ENCODE data around the gene KDELR3. TPM values are rescaled to one million over a fixed set of nuclear protein-coding genes. Genes with fewer than 3 reads are reported as not detected.
A peak's percentile ranks its signal among the peaks of the same experiment; 100 is the strongest.

The KDELR3 gene
- total and polyA plus RNA-seq, 2 of the 8 experiments (the other 6 are each of a cell fraction or from before 2014, with no cell fraction given), result 7.9 to 13.0 TPM

- H3K27me3 ChIP-seq (replicated peaks in 1 of 4; ENCODE audit: control insufficient read depth in 3 of 4, extremely low read depth in 1 of 4, insufficient read depth in 3 of 4, low read length in 3 of 4), result peaks cover 15 to 42% (median 40%) of the 10 kb centered on the region in 4 experiments
Measured at GRCh38 chr22:38455076-38455529, 12.8 kb upstream of the KDELR3 start, which contains the start of gene KCNJ4. Gene KCNJ4 (minus strand): TSS chr22:38455199. CDS start chr22:38428132, 27,067 bp downstream.

More at GRCh38 chr22:38455076-38455529, 12.8 kb upstream of the KDELR3 start, which contains the start of gene KCNJ4:
- Histone ChIP-seq H4K8ac (ENCODE audit: extremely low read depth, insufficient read depth, low read length) (0 out of 2 replicates have a peak within 1 kb of the TSS, but pooled peaks have one; percentile 35), H3K79me2 (ENCODE audit: control insufficient read depth in 1 of 2, insufficient read depth in 2 of 2, low read length in 2 of 2) (no peaks in the 10 kb centered on the region), H2AK5ac (ENCODE audit: low read depth, low read length) (peak within 1 kb of the TSS; percentile 65; the same call in 1 of the 2 replicates), H2BK5ac (ENCODE audit: low read depth, low read length) (no peak within 1 kb of the TSS), H3K4me1 (replicated peaks in 1 of 4; ENCODE audit: control insufficient read depth in 3 of 4, insufficient read depth in 4 of 4, low read length in 3 of 4) (peaks cover 0 to 18% (median 9%) of the 10 kb centered on the region in 4 experiments; a peak in 6 of 7 replicates), H4K91ac (replicated peaks; ENCODE audit: insufficient read length, low read length) (no peak within 1 kb of the TSS), H3K36me3 (ENCODE audit: control insufficient read depth in 2 of 4, insufficient read depth in 4 of 4, low read length in 3 of 4) (no peaks in the 10 kb centered on the region; a peak in 1 of 8 replicates), H3K27ac (ENCODE audit: low read depth, low read length) (no peak within 1 kb of the TSS), H4K20me1 (replicated peaks in 1 of 2; ENCODE audit: control insufficient read depth in 1 of 2, insufficient read depth in 2 of 2, low read length in 2 of 2) (peaks cover 5 to 10% of the 10 kb centered on the region in 2 experiments), H3K18ac (ENCODE audit: extremely low read depth, low read length) (peak within 1 kb of the TSS; percentile 48), H3K4ac (replicated peaks; ENCODE audit: insufficient read length, low read depth, low read length) (no peak within 1 kb of the TSS), H2BK15ac (ENCODE audit: low read length) (no peak within 1 kb of the TSS; the same call in 1 of the 2 replicates), H3K4me2 (ENCODE audit: insufficient read depth in 1 of 2, low read depth in 2 of 2, low read length in 2 of 2) (peak within 1 kb of the TSS; percentile 65 to 76), H3K9me3 (ENCODE audit: insufficient read depth in 2 of 2, low read depth in 1 of 2, low read length in 1 of 2) (no peaks in the 10 kb centered on the region), H2BK120ac (replicated peaks; ENCODE audit: low read depth, low read length) (no peak within 1 kb of the TSS), H3K79me1 (ENCODE audit: low read depth, low read length) (no peaks in the 10 kb centered on the region), H3K56ac (replicated peaks; ENCODE audit: insufficient read length, low read depth, low read length) (no peak within 1 kb of the TSS), H2AFZ (ENCODE audit: low read length) (no peak within 1 kb of the TSS; the same call in 1 of the 2 replicates), H2BK12ac (ENCODE audit: low read depth, low read length) (peak within 1 kb of the TSS; percentile 68; the same call in 1 of the 2 replicates), H4K5ac (ENCODE audit: insufficient read length, low read depth, low read length) (no peak within 1 kb of the TSS), H3K4me3 (ENCODE audit: extremely low read depth in 1 of 4, insufficient read depth in 2 of 4, low read depth in 3 of 4, low read length in 4 of 4) (peak within 1 kb of the TSS; percentile 40 to 89 (median 44)), H2BK20ac (ENCODE audit: low read length) (no peak within 1 kb of the TSS), H3K23ac (ENCODE audit: insufficient read length) (no peak within 1 kb of the TSS), H3K23me2 (ENCODE audit: low read depth, low read length) (peaks cover 17% of the 10 kb centered on the region; the same call in 1 of the 2 replicates), H3K14ac (ENCODE audit: insufficient read length) (no peak within 1 kb of the TSS), H3K9ac (replicated peaks in 1 of 4; ENCODE audit: extremely low read depth in 1 of 4, low read depth in 3 of 4, low read length in 3 of 4) (no peak within 1 kb of the TSS)
- no peak for FAIRE-seq
- 0 out of 2 replicates have a peak, but pooled peaks have one; percentile 19 for TF ChIP-seq SUZ12 (IDR thresholded peaks at IDR 0.05; ENCODE audit: low read length)
- TF ChIP-seq JUND (IDR thresholded peaks at IDR 0.05; ENCODE audit: low read length), result no peak
- TF ChIP-seq EZH2 (IDR thresholded peaks at IDR 0.05; ENCODE audit: low read depth, low read length, severe bottlenecking), result peak; percentile 14
- ChIA-PET CTCF (ENCODE audit: partially characterized antibody) (interaction anchor here (0.9 to 2.5 kb wide), 4 partner anchors 13 to 117 kb away, joined by 3 to 9 read pairs (median 5); no protein-coding TSS in a partner anchor), POLR2A (ENCODE audit: partially characterized antibody) (interaction anchor here (1.0 to 40.8 kb wide), 3 partner anchors 16 to 108 kb away, joined by 3 to 1102 read pairs (median 3); no protein-coding TSS in a partner anchor)
- WGBS, 2 experiments (ENCODE audit: extremely low coverage in 1 of 2, insufficient coverage in 1 of 2, insufficient read length in 1 of 2, insufficient replicate concordance in 2 of 2, low coverage in 1 of 2, low lambda C conversion rate in 2 of 2, missing lambda C conversion rate in 1 of 2), result no CpG with 5 or more reads among the region's 76 CpGs
- no peak for DNase-seq (ENCODE audit: low read depth in 1 of 2, low spot score in 2 of 2)
